Mammary epithelial cell (primary cell): ENCODE measurements around the gene SLC30A4.

Experiments used
- EZH2 ChIP-seq: IDR thresholded peaks from 2 replicates; pipeline ENCODE4 v1.6.1; 2012; ENCODE audit warnings: low read length, inconsistent platforms, borderline replicate concordance
- TF ChIP-seq, protein P1 (sequence below), 2 donors: IDR thresholded peaks in 1 of 2; conservative IDR thresholded peaks in 1 of 2; 2 replicates each; pipeline ENCODE4 v1.5.1; 2011 to 2012; ENCODE audit warnings: inconsistent platforms in 2 of 2, low read length in 2 of 2, mild to moderate bottlenecking in 2 of 2, control low read depth in 1 of 2, low read depth in 1 of 2; ENCODE audit not compliant: insufficient read depth in 1 of 2; ENCODE audit errors: extremely low read depth in 1 of 2

DNA sequence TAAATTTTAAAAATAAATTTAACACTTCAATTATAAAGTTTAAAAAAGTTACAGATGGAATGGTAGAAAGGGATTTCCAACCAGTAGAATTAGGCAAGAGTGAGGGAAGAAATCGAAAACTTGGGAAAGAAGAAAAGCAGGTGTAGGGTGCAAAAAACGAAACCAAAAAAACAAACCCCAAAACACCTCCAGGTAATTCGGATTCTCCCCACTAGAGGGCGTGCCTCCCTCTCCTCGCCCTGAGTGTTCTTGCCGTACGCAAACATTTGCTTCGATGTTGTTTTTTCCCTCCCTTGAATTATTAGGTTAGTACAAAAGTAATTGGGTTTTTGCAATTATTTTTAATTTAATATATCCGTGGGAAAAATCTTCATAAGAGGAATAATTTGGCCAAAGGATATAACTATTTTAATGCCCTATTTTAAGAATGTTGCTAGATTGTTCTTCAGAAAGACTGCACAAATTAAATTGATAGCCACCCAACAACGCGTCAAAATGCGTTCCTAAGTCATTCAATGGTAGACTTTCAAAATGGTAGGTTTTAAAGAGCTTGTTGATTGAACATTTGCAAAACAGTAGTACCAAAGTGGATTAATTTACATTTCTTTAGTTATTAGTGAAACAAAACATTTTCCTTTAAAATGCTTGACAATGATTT lies 63.7 kb downstream of the SLC30A4 start:
- TF ChIP-seq, protein P1, sequence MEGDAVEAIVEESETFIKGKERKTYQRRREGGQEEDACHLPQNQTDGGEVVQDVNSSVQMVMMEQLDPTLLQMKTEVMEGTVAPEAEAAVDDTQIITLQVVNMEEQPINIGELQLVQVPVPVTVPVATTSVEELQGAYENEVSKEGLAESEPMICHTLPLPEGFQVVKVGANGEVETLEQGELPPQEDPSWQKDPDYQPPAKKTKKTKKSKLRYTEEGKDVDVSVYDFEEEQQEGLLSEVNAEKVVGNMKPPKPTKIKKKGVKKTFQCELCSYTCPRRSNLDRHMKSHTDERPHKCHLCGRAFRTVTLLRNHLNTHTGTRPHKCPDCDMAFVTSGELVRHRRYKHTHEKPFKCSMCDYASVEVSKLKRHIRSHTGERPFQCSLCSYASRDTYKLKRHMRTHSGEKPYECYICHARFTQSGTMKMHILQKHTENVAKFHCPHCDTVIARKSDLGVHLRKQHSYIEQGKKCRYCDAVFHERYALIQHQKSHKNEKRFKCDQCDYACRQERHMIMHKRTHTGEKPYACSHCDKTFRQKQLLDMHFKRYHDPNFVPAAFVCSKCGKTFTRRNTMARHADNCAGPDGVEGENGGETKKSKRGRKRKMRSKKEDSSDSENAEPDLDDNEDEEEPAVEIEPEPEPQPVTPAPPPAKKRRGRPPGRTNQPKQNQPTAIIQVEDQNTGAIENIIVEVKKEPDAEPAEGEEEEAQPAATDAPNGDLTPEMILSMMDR (conservative IDR thresholded peaks at IDR 0.05 in 1 of 2, IDR thresholded peaks at IDR 0.05 in 1 of 2; ENCODE audit: extremely low read depth in 1 of 2, insufficient read depth in 1 of 2, low read depth in 1 of 2, low read length in 2 of 2) = peak; percentile 85 to 86
- TF ChIP-seq EZH2 = no peak
